GM19467 (cell line): ENCODE data around the gene ZNF701.
A peak's percentile ranks its signal among the peaks of the same experiment; 100 is the strongest.
"Not testable (repeated sequence)": the region's sequence is repeated elsewhere in the genome, so short reads cannot be mapped to it uniquely, and the experiment has no call there.

Experiments used
- ATAC-seq: cut with Tn5 transposase; IDR thresholded peaks from one replicate; pipeline ENCODE4 v1.9.1; 2021; ENCODE audit warnings: mild to moderate bottlenecking, moderate library complexity; ENCODE audit not compliant: unreplicated experiment

The ZNF701 gene

GRCh38 chr19:52570000-52570861 is at the start of gene ZNF701:
Gene ZNF701, plus strand, starts transcription at chr19:52570287. Its CDS starts 3,861 bp downstream, at chr19:52574148.
- ATAC-seq: peak; percentile 93

- no peak for ATAC-seq
Measured at GRCh38 chr19:52522551-52522950, 47.5 kb upstream of the ZNF701 start.

- ATAC-seq: no peak
Measured at GRCh38 chr19:52524086-52524485, 46.0 kb upstream of the ZNF701 start.

- peak; percentile 80 for ATAC-seq
Measured at GRCh38 chr19:52527134-52527955, 42.7 kb upstream of the ZNF701 start, which contains the start of gene ZNF808. Gene ZNF808, plus strand, starts transcription at chr19:52527668. Its CDS starts 15,617 bp downstream, at chr19:52543285.

- ATAC-seq: no peak
Measured at GRCh38 chr19:52527956-52528351, 42.1 kb upstream of the ZNF701 start.

- ATAC-seq: no peak
Measured at GRCh38 chr19:52532480-52532879, 37.6 kb upstream of the ZNF701 start.

- ATAC-seq: no peak
Measured at GRCh38 chr19:52533901-52534300, 36.2 kb upstream of the ZNF701 start.

GRCh38 chr19:52535385-52535770 is 34.7 kb upstream of the ZNF701 start:
- ATAC-seq: not testable (repeated sequence)

GRCh38 chr19:52535771-52536447 is 34.2 kb upstream of the ZNF701 start:
- ATAC-seq: peak; percentile 85

GRCh38 chr19:52536448-52536800 is 33.7 kb upstream of the ZNF701 start:
- no peak for ATAC-seq

GRCh38 chr19:52538815-52539214 is 31.3 kb upstream of the ZNF701 start:
- ATAC-seq: not testable (repeated sequence)

GRCh38 chr19:52541176-52541575 is 28.9 kb upstream of the ZNF701 start:
- ATAC-seq: not testable (repeated sequence)

GRCh38 chr19:52541608-52542007 is 28.5 kb upstream of the ZNF701 start:
- no peak for ATAC-seq

GRCh38 chr19:52542541-52542940 is 27.5 kb upstream of the ZNF701 start:
- not testable (repeated sequence) for ATAC-seq

- ATAC-seq: no peak
Measured at GRCh38 chr19:52542984-52543664, 27.0 kb upstream of the ZNF701 start.

- no peak for ATAC-seq
Measured at GRCh38 chr19:52554216-52554971, 15.7 kb upstream of the ZNF701 start.

GRCh38 chr19:52557231-52557995 is 12.7 kb upstream of the ZNF701 start:
- ATAC-seq: no peak

GRCh38 chr19:52558732-52559445 is 11.2 kb upstream of the ZNF701 start:
- ATAC-seq: not testable (repeated sequence)
